Activated T-cell treated with anti-CD3 and anti-CD28 coated beads for 48 hours (primary cell): Measurements from ENCODE around the gene HMGN4.
"Not testable (repeated sequence)": the region's sequence is repeated elsewhere in the genome, so short reads cannot be mapped to it uniquely, and the experiment has no call there.

Experiments
- DNase-seq: peaks from one replicate; pipeline ENCODE4 v3.0.0-alpha.2; 2020; ENCODE audit warnings: low read depth

The HMGN4 gene

GRCh38 chr6:26537846-26538571 is at the start of gene HMGN4:
HMGN4 (plus strand) TSS chr6:26538366; CDS start chr6:26545207, 6,841 bp downstream.
- peak; percentile 77 for DNase-seq

GRCh38 chr6:26489996-26490964 is 47.9 kb upstream of the HMGN4 start:
- DNase-seq, result no peak

GRCh38 chr6:26491604-26492003 is 46.6 kb upstream of the HMGN4 start:
- DNase-seq, result no peak

GRCh38 chr6:26493258-26493657 is 44.9 kb upstream of the HMGN4 start:
- DNase-seq, result no peak

- no peak for DNase-seq
These were observed 44.0 kb upstream of the HMGN4 start for GRCh38 chr6:26494117-26494516.

GRCh38 chr6:26495281-26495680 is 42.9 kb upstream of the HMGN4 start:
- no peak for DNase-seq

- DNase-seq, result no peak
These were observed 40.6 kb upstream of the HMGN4 start for GRCh38 chr6:26497610-26498009.

- DNase-seq, result no peak
These were observed 38.1 kb upstream of the HMGN4 start, which contains the start of gene BTN1A1 for GRCh38 chr6:26500102-26500501. BTN1A1 (plus strand) TSS chr6:26500303; CDS start chr6:26501287, 984 bp downstream.

GRCh38 chr6:26501482-26501986 is 36.6 kb upstream of the HMGN4 start:
- peak; percentile 27 for DNase-seq

- no peak for DNase-seq
These were observed 36.0 kb upstream of the HMGN4 start for GRCh38 chr6:26502165-26502564.

GRCh38 chr6:26502626-26503025 is 35.5 kb upstream of the HMGN4 start:
- DNase-seq, result no peak

- no peak for DNase-seq
These were observed 30.5 kb upstream of the HMGN4 start for GRCh38 chr6:26507658-26508057.

- DNase-seq, result not testable (repeated sequence)
These were observed 27.1 kb upstream of the HMGN4 start for GRCh38 chr6:26511033-26511432.

- DNase-seq, result no peak
These were observed 23.2 kb upstream of the HMGN4 start for GRCh38 chr6:26514984-26515383.

- no peak for DNase-seq
These were observed 21.4 kb upstream of the HMGN4 start for GRCh38 chr6:26516481-26517427.

- DNase-seq, result no peak
These were observed 18.8 kb upstream of the HMGN4 start for GRCh38 chr6:26519359-26519758.

- DNase-seq, result no peak
These were observed 17.8 kb upstream of the HMGN4 start for GRCh38 chr6:26520237-26520849.

GRCh38 chr6:26520850-26521599 is 17.1 kb upstream of the HMGN4 start:
- DNase-seq, result peak; percentile 75

- peak; percentile 70 for DNase-seq
These were observed 16.4 kb upstream of the HMGN4 start for GRCh38 chr6:26521600-26522391.
